NCI-H1105 treated with DMSO at 0.1 percent for 48 hours (cell line): ENCODE measurements around the gene RMND5A.
A peak's percentile ranks its signal among the peaks of the same experiment; 100 is the strongest.
"Not testable (repeated sequence)": the region's sequence is repeated elsewhere in the genome, so short reads cannot be mapped to it uniquely, and the experiment has no call there.

Experiments
- DNase-seq: peaks from one replicate; lab custom pipeline; 2025; lab: John Stamatoyannopoulos, UW

RMND5A gene, protein sequence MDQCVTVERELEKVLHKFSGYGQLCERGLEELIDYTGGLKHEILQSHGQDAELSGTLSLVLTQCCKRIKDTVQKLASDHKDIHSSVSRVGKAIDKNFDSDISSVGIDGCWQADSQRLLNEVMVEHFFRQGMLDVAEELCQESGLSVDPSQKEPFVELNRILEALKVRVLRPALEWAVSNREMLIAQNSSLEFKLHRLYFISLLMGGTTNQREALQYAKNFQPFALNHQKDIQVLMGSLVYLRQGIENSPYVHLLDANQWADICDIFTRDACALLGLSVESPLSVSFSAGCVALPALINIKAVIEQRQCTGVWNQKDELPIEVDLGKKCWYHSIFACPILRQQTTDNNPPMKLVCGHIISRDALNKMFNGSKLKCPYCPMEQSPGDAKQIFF

DNA sequence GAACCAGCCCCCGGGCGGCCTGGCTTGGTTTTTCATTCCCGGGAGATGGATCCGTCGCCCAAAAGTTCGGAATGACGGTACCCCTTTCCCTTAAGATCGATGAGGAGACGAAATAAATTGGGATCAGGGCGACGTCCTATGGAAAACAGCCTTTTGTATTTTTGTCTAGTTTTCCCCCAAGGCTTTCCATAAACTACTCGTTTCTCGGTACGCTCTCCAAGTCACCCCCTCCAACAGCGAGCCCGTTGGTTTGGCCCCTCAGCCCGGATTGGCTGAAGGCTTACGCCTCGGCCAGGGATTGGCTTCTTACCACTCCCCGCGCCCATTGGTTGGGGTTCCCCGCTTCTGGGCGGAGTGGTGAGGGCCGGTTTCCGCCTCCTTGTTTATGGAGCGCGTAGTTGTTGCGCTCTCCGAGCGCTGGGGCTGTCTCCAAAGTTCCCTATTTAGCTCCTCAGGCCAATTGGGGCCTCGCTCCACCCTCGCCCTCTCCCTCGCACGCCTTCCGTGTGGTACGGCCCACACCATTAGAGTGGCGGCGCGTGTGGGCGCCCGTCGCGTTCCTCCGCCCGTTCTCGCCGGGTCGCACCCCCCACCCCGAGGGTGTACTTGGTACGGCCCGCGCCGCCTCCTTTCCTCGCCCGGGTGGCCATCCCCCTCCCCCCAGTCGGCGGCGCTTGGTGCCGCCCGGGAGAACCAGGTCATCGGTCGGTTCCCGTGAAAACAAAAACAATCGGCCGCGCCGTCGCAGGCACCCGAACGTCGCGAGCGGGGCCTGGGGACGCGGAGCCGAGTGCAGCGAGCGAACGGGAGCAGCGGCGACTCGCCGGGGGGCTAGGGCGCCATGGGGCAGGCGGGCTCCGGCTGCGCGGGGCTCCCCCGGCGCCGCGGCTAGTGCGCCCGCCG lies at the start of gene RMND5A:
TSS of gene RMND5A (plus strand) at position 655 of the 903 bp plus-strand sequence. CDS start 377 bp downstream, outside the sequence.
- peak; percentile 80 for DNase-seq

DNA sequence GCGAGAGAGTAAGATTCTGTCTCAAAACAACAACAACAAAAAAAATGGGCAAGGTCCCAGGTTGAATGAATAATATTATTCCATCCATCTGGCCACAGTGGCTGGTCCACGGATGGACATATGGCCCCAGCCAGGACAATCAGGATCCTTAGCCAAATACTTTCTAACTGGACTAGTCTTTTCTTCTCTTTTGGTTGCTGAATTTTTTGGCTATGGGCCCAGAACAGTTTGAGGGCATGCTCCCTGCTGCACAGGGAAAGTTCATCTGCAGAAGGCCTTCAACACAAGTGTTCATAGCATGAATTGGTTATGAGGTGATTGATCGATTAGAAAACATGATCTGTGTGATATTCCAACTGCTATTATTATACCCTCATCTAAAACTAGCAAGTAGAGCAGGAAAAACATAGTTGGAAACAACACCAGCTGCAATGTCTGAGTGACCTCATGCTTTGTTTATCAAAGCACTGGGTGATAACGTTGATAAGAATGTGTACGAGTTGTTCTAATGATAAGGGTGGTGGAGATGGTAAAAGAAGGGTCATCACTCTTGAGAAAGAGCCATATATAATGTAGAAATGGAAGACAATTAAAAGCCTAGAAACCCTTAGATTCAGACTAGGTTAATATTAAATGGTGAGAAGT lies 48.6 kb upstream of the RMND5A start:
- DNase-seq, result peak; percentile 4

DNA sequence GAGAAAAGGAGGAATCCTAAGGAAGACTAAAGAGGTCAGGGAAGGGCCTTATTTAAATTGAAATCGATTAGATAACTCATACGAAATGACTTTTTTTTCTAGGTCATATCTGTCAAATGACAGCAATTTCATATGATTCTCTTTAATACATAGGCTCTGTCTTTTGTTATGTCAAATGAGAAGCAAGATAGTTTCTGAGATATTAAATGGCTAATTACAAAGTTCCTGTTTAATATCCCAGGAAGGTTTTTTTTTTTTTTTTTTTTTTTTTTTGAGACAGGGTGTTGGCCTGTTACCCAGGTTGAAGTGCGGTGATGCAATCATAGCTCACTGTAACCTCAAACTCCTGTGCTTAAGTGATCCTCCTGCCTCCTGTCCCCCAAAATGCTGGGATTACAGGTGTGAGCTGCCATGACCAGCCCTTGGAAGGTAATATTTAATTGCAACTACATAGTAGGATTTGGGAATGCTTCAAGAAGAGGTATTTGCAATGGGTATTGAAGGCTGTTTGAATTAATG lies 48.0 kb upstream of the RMND5A start:
- no peak for DNase-seq

DNA sequence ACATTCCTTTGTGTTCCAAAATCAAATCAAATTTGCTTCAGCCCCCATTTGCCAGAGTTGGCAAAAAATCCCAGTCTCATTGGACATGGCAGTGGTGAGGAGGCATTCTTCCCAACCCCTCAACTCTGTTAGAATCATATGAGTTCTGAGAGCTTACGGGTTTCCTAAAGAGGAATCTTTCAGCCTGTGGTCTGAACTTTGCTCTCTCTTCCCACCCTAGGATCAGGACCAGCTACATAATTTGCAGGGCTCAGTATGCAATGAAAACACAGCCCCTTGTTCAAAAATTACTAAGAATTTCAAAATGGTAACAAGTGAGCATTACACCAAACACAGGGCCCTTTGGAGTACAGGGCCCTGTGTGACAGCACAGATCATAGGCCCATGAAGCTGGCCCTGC lies 47.1 kb upstream of the RMND5A start:
- DNase-seq, result no peak

DNA sequence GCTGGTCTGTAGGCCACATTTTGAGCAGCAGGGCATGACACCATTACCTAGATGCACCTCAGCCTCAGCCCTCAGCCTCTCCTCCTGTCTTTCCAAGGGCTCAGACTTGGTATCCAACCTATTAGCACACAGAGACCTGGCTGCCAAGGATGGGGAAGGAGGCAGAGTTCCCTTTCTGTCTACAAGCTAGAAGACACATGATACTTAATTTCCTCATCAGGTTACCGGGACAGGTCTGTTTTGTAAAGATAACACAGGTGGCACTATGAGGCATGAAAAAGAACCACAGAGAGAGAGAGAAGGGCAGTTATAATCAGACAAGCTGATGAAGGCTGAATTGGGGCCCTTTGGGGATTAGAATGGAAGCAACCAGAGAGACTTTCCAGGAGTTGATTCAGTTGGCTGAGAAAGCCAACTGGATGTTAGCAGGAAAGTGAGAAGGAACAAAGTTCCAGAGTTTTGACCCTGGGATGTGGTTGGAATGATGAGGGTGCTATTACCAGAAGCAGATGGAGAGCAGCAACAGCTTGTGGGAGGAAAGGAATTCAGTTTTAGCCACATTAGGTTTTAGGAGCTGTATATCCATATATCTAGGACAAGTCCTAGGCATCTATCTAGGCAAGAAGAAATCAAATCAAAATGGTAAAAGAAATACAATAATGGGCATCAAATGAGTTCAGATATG lies 46.0 kb upstream of the RMND5A start:
- no peak for DNase-seq

DNA sequence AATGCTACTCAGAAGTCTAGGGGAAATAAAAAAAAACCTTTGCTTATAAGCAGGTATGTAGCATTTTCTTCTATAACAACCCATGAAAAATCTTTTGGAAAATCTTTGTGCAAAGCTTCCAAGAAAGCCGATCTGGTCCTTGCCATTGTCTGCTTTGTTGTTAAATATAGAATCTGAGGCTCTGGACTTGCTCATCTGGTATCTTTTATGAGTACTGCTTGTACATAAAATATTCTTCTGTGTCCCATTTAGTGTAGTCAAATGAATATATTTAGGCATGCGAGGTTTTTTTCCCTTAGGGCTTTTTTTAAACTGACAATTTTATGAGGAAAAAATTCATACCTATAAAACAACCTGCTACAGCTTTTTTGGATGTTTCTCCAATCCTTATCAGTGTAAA lies 45.0 kb upstream of the RMND5A start:
- no peak for DNase-seq

DNA sequence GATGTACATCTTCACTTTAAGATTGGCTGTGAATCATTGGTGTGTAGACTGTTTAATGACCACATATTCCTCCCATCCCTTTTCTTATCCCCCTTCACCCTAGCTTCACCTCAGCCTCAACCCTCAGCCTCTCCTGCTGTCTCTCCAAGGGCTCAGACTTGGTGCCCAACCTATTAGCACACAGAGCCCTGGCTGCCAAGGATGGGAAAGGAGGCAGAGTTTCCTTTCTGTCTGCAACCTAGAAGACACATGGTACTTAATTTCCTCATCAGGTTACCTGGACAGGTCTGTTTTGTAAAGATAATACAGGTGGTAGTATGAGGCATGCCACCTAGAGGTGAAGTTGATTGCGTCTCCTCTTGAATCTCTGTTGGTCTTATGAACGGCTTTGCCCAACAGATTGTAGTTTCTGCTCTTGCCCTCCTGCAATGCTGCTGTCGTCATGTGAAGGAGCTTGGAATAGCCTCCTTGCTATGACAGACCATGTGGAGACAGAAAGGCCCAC lies 44.5 kb upstream of the RMND5A start:
- no peak for DNase-seq

DNA sequence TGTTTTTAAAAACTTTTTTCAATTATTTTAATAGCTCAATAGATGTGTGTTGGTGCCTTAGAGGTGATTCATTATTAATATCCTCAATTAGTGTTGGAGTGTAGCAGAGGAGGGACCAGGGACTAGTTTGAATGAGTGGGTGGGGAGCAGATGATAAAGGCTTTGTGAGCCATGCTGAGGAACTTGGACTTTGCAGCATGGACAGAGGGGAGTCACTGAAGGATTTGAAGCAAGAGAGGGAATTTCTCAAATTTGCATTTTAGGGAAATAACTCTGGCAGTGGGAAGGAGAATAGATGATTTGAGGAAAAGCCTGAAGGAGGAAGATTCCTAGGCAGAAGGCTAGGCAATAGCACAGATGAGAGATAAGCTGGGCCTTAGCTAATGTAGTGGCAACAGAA lies 42.3 kb upstream of the RMND5A start:
- no peak for DNase-seq

DNA sequence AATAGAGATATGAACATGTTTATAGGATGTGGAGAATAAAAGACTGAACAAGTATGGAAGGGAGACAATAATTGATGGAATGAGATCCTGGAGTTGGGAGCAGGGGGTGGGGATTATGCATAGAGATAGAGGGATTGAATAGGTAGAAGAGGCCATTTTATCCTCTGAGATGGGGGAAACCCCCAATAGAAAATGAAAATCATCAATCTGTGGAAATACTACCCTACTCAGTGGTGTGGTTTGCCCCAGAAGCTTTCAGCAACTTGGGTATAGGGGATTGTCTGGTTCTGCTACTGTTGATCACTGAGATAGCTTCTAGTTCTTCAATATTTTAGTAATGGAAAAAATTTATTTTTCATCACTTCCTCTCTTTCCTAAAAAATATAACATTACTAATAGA lies 41.1 kb upstream of the RMND5A start:
- DNase-seq, result no peak

DNA sequence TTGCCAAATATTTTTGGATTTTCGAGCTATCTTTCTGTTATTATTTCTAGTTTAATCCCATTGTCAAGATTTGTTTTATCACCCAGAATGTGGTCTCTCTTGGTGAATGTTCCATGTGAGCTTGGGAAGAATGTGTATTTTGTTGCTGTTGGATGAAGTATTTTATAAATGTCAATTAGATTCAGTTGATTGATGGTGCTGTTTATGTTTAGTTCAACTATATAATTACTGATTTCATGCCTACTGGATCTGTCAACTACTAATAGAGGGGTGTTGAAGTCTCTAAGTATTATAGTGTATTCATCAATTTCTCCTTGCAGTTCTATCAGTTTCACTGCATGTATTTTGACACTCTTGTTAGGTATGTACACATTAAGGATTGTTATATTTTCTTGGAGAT lies 34.7 kb upstream of the RMND5A start:
- no peak for DNase-seq

DNA sequence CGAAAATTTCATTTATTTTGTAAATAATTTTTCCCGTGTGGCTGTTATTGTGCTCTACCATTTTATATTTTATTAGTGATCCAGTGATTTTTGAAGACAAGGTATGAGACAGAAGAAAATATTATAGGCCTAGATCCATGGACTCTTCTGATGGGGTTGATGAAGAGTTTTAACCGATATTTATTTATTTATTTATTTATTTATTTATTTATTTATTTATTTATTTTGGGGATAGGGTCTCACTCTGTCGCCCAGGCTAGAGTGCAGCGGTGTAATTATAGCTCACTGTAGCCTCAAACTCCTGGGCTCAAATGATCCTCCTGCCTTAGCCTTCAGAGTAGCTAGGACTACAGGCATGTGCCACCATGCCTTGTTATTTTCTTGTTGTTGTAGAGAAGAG lies 33.6 kb upstream of the RMND5A start:
- DNase-seq, result no peak

DNA sequence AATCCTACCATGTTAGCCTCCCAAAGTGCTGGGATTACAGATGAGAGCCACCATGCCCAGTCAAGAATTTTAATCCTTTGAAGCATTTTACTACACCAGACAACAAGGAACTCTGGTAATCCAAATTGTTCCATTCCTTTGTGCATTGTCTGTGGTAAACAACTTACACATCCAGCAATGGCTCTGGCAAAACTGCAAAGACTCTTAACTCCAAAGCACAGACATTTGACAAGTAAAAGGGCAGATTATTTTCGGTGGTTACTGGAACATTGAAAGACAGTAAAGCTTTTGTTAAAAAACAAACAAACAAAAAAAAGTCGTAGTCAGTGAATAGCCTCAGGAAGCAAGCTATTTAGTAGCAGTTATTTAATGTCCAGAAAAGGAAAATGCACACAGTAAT lies 33.2 kb upstream of the RMND5A start:
- DNase-seq, result no peak

DNA sequence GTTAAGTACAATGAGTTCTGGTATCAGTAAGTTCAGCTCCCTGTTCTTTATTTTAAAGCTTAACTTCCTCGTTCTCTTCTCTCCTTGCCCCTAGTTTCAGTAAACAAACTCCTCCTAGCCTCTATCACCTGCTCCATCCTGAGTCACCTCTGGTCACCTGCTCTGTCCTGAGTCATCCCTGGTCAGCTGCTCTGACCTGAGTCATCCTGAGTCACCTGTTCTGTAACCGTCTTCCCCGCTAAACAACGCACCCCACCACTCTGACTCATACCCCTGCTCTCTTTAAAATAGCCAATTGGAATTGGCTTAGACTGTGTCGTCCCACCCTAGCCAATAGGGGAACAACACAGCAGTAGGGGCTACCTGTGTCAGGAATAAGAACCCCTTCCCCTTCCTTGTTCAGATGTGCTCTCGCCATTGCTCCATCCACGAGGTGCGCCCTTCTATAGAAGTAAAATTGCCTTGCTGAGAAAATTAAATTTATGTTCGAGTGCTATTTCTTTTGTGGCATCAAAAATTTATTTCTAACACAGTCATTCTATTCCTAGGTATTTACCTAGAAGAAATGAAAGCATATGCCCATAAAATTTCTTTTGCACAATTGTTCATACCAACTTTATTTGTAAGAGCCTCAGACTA lies 24.9 kb upstream of the RMND5A start:
- DNase-seq, result no peak

DNA sequence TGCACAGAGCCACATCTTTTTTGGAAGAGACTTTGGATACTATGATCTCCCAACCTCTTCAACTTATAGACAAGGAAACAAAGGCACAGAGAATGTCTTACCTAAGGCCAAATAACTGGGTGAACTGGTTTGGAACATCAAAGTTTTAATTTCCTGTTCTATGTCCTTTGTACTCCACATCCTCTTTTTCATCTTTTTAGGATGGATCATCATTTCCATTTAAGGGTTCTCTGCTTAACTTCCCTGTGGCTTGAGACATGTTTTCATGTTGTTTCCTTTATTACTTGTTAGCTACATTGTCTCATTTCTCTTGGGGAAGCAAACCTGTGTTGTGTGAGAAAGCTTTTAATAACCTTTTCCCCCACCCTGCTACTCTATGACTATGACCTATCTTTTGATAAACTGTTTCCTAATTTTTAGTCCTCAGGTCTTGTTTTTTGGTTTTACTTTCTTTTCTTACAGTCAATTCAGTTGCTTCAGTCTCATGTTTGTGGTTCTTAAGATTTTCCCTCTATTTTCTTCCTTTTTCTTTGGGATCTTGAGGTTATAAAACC lies 22.5 kb upstream of the RMND5A start:
- no peak for DNase-seq

DNA sequence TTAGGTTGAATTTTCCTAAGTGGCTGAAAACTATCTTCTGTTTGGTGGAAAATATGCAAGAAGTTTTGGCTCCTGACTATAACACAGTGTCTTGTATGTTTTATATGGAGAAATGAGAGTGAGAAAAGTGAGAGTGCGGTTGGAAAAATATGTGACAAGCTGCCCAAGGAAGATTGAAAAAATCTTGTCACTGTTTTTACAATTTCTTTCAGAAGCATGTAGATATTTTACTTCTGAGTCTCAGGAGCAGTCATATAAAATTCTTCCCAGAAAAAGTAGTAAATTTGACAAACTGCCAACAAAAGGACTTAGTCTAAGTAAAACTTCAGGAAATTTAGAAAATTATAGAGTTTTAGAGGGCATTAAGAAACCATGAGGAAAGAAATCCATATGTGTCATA lies 19.4 kb upstream of the RMND5A start:
- DNase-seq, result no peak

DNA sequence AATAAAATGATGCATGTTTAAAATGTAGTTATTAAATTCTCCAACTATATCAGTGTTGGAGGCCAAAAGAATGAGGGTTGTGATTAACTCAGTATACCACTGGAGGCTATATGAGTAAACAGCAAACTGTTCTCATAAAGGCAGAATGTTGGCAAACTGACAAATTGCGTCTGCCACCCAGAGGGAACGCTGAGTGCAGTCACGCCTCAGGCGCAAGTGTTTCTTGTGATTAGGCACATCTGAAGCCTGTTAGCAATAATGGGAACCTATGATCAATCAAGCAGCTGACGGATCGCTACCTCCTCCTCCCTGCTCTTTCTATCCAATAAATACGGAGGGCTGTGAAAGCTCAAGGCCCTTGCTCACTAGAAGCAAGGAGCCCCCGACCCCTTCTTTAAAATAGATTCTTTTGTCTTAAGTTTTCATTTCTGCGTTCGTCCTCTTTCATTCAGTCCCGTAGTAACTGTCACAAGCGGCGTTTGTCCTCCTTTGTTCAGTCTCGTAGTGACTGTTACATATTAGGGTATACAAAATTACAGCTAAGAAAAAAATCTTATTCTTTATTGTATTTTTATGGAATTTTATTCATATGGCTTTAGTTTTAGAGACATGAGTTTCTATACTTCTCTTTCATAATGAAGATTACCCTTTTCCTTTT lies 16.3 kb upstream of the RMND5A start:
- no peak for DNase-seq

DNA sequence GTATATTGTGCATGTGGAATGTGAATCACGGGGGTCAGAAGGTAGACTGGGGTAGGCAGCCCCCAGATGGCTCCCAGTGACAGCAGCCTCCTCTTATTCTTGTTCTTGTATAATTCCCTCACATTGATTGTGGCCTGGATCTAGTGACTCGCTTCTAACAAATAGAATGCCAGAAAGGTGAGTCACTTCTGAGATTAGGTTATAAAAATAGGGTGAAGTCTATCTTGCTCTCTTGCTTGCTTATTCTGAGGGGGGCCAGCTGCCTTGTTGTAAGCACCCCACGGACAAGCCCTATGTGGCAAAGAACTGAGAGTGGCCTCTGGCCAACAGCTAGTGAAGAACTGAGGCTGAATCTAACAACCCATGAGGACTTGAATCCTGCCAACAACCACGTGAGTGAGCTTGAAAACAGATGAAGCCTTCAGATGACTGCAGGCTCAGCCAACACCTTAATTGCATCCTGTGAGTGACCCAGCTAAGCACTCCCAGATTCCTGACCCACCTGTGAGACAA lies 15.6 kb upstream of the RMND5A start:
- no peak for DNase-seq

DNA sequence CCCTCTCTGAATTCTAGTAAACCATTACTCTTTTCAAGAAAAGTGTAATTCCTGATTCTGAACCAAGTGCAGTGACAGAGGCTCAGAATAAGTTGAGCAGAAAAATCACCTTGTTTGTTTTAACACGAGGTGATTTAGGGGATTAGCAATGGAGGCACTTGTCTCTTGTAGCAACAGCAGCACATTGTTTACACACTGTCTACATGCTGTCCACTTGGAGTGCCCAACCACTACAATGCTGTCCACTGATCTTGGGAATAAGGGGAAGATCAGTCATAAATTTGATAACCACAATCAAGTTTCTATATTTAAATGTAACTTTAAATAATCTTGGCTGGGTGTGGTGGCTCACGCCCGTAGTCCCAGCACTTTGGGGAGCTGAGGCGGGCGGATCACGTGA lies 13.9 kb upstream of the RMND5A start:
- no peak for DNase-seq

DNA sequence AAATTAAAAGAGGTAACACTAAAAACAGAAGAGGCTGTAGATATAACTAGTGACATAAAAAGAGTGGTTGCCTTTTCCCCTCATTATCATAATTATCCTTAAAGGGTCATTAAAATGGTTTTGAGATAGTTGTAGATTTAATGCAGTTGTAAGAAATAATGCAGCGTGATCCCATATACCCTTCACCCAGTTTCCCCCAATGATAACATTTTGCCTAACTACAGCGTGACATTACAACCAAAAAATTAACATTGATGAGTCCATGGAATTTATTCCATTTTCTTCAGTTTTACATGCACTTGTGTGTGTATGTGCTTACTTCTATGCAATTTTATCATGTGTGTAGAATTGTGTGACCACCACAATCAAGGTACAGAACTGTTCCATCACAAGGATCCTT lies 13.2 kb upstream of the RMND5A start:
- DNase-seq, result no peak

DNA sequence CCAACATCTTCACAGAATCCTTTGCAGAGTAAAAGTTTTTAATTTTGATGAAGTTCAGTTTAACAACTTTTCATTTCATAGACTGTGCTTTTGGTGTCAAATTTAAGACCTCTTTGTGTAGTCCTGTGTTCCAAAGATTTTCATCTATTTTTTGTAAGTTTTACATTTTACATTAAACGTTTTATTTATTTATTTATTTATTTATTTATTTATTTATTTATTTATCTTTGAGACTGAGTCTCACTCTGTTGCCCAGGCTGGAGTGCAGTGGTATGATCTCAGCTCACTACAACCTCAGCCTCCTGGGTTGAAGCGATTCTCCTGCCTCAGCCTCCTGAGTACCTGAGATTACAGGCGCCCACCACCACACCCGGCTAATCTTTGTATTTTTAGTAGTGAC lies 12.0 kb upstream of the RMND5A start:
- DNase-seq, result not testable (repeated sequence)
